ENCODE data around the gene IDH3B. TPM values are rescaled to one million over a fixed set of nuclear protein-coding genes. Genes with fewer than 3 reads are reported as not detected.

The IDH3B gene
- total and polyA plus RNA-seq, 2 donors (not counting 1 experiment from before 2014, with no cell fraction given) = 131 to 225 TPM

- peaks cover 44% of the 10 kb centered on the region for H3K27me3 Mint-ChIP-seq
- whole genome bisulfite sequencing (ENCODE audit: insufficient coverage) = 88% methylated on average over 8 of the region's 9 CpGs
Measured at GRCh38 chr20:2616634-2617033, 47.4 kb downstream of the IDH3B start.

DNA sequence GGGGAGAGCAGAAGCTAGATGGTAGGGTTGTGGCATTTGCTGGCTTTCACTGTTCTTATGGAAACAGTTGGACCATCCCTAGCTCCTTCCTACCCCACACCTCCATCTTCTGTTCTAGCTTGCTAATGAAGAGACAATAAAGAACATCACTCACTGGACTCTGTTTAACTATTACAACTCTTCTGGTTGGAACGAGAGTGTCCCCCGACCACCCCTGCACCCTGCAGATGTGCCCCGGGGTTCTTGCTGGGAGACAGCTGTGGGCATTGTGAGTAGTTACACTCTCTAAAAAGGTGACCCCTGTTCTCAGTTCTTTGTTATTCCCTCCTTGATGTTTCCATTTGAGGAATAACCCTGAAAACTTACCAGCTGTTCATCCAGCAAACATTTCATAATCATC, 51.9 kb downstream of the IDH3B start:
- no peak overlapping the region for H3K4me3 ChIP-seq (ENCODE audit: control extremely low read depth in 1 of 5, extremely low read depth in 1 of 5, insufficient read depth in 1 of 5, low read depth in 2 of 5, low read length in 4 of 5)
- ATAC-seq (ENCODE audit: low read depth) (no peak), DNase-seq (no peak)
- H3K27me3 ChIP-seq (replicated peaks in 1 of 4; ENCODE audit: control extremely low read depth in 1 of 4, control insufficient read depth in 3 of 4, insufficient read depth in 4 of 4, low read length in 3 of 4) = peaks cover 0 to 29% (median 4%) of the 10 kb centered on the region in 4 experiments
- H3K4me1 ChIP-seq (ENCODE audit: control insufficient read depth in 2 of 2, insufficient read depth in 2 of 2, low read length in 2 of 2) = peaks cover 2% of the 10 kb centered on the region in 2 donors
- no peaks in the 10 kb centered on the region for H3K79me2 ChIP-seq (ENCODE audit: control insufficient read depth, insufficient read depth, low read length)
- Mint-ChIP-seq H3K27me3 (peaks cover 44% of the 10 kb centered on the region), H3K9me3 (ENCODE audit: insufficient read depth) (peaks cover 2% of the 10 kb centered on the region), H3K4me1 (peaks cover 3% of the 10 kb centered on the region), H3K27ac (no peak overlapping the region), H3K4me3 (no peak overlapping the region)
- H3K9ac ChIP-seq (ENCODE audit: low read length) = no peak overlapping the region
- TF ChIP-seq EZH2 (IDR thresholded peaks at IDR 0.05; ENCODE audit: borderline replicate concordance, insufficient read depth, low read depth, low read length, poor library complexity, severe bottlenecking) = no peak
- TF ChIP-seq, protein P1, sequence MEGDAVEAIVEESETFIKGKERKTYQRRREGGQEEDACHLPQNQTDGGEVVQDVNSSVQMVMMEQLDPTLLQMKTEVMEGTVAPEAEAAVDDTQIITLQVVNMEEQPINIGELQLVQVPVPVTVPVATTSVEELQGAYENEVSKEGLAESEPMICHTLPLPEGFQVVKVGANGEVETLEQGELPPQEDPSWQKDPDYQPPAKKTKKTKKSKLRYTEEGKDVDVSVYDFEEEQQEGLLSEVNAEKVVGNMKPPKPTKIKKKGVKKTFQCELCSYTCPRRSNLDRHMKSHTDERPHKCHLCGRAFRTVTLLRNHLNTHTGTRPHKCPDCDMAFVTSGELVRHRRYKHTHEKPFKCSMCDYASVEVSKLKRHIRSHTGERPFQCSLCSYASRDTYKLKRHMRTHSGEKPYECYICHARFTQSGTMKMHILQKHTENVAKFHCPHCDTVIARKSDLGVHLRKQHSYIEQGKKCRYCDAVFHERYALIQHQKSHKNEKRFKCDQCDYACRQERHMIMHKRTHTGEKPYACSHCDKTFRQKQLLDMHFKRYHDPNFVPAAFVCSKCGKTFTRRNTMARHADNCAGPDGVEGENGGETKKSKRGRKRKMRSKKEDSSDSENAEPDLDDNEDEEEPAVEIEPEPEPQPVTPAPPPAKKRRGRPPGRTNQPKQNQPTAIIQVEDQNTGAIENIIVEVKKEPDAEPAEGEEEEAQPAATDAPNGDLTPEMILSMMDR (IDR thresholded peaks at IDR 0.05) = no peak
- H2AFZ ChIP-seq (ENCODE audit: insufficient read depth, low read depth, low read length, poor library complexity, severe bottlenecking) = no peak overlapping the region
- H3K9me3 ChIP-seq (ENCODE audit: control extremely low read depth in 1 of 3, control insufficient read depth in 2 of 3, insufficient read depth in 1 of 3, low read length in 2 of 3) = peaks cover 3 to 8% (median 5%) of the 10 kb centered on the region in 3 donors
- H3K36me3 ChIP-seq (replicated peaks in 1 of 2; ENCODE audit: control extremely low read depth in 1 of 2, control insufficient read depth in 1 of 2, extremely low read depth in 1 of 2, insufficient read depth in 2 of 2, low read length in 1 of 2) = no peaks in the 10 kb centered on the region
- no peaks in the 10 kb centered on the region for H4K20me1 ChIP-seq (ENCODE audit: control insufficient read depth, insufficient read depth, low read length, poor library complexity, severe bottlenecking)
- H3K27ac ChIP-seq (ENCODE audit: low read length in 2 of 2) = no peak overlapping the region
- CTCF ChIA-PET = no interaction called here
- WGBS (ENCODE audit: insufficient coverage) = 90% methylated on average over 2 of the region's 3 CpGs
- intact Hi-C loops (cut with micrococcal nuclease) = no loop called here
- no peak overlapping the region for H3K4me2 ChIP-seq (replicated peaks; ENCODE audit: low read depth, low read length, poor library complexity, severe bottlenecking)
- POLR2A ChIA-PET = no interaction called here

More at GRCh38 chr20:2616634-2617033, 47.4 kb downstream of the IDH3B start:
- no peak for DNase-seq
- H3K9ac ChIP-seq (ENCODE audit: low read length) = no peak overlapping the region
- ATAC-seq (ENCODE audit: low read depth) = no peak
- peaks cover 15% of the 10 kb centered on the region for H3K4me1 Mint-ChIP-seq
- no peak overlapping the region for H3K27ac Mint-ChIP-seq
- H3K4me1 ChIP-seq (ENCODE audit: control insufficient read depth in 2 of 2, insufficient read depth in 2 of 2, low read length in 2 of 2) = peaks cover 5 to 9% of the 10 kb centered on the region in 2 donors
- peaks cover 0 to 28% (median 3%) of the 10 kb centered on the region in 4 experiments for H3K27me3 ChIP-seq (replicated peaks in 1 of 4; ENCODE audit: control extremely low read depth in 1 of 4, control insufficient read depth in 3 of 4, insufficient read depth in 4 of 4, low read length in 3 of 4)
- H3K79me2 ChIP-seq (ENCODE audit: control insufficient read depth, insufficient read depth, low read length) = no peaks in the 10 kb centered on the region
- no peak overlapping the region for H2AFZ ChIP-seq (ENCODE audit: insufficient read depth, low read depth, low read length, poor library complexity, severe bottlenecking)
- H3K4me3 Mint-ChIP-seq = no peak overlapping the region
- no peaks in the 10 kb centered on the region for H3K36me3 ChIP-seq (replicated peaks in 1 of 2; ENCODE audit: control extremely low read depth in 1 of 2, control insufficient read depth in 1 of 2, extremely low read depth in 1 of 2, insufficient read depth in 2 of 2, low read length in 1 of 2)
- H4K20me1 ChIP-seq (ENCODE audit: control insufficient read depth, insufficient read depth, low read length, poor library complexity, severe bottlenecking) = no peaks in the 10 kb centered on the region
- POLR2A ChIA-PET = no interaction called here
- CTCF ChIA-PET = no interaction called here
- H3K9me3 ChIP-seq (ENCODE audit: control extremely low read depth in 1 of 3, control insufficient read depth in 2 of 3, insufficient read depth in 1 of 3, low read length in 2 of 3) = peaks cover 0 to 8% (median 1%) of the 10 kb centered on the region in 3 donors
- no peak overlapping the region for H3K27ac ChIP-seq (ENCODE audit: low read length in 2 of 2)
- no peak for TF ChIP-seq EZH2 (IDR thresholded peaks at IDR 0.05; ENCODE audit: borderline replicate concordance, insufficient read depth, low read depth, low read length, poor library complexity, severe bottlenecking)
- TF ChIP-seq, protein P1 (IDR thresholded peaks at IDR 0.05) = no peak
- H3K9me3 Mint-ChIP-seq (ENCODE audit: insufficient read depth) = no peaks in the 10 kb centered on the region
- H3K4me3 ChIP-seq (ENCODE audit: control extremely low read depth in 1 of 5, extremely low read depth in 1 of 5, insufficient read depth in 1 of 5, low read depth in 2 of 5, low read length in 4 of 5) = no peak overlapping the region
- no peak overlapping the region for H3K4me2 ChIP-seq (replicated peaks; ENCODE audit: low read depth, low read length, poor library complexity, severe bottlenecking)
- intact Hi-C loops (cut with micrococcal nuclease) = no loop called here
